Suprapubic skin (tissue), 4 donors: Measurements from ENCODE around the gene FIP1L1. TPM values are rescaled to one million over a fixed set of nuclear protein-coding genes. Genes with fewer than 3 reads are reported as not detected.

ENCODE experiments used
- DNase-seq, 2 donors: peaks; one replicate each; pipeline ENCODE4 v3.0.0-alpha.2; 2019; ENCODE audit warnings: low spot score in 2 of 2
- H3K27ac ChIP-seq: fragments of 200-600 bp; sonication (generic); one replicate; pipeline ENCODE4 v1.5.1; 2019
- H3K27me3 ChIP-seq: fragments of 200-600 bp; sonication (generic); one replicate; pipeline ENCODE4 v1.5.1; 2019
- H3K36me3 ChIP-seq: fragments of 200-600 bp; sonication (generic); one replicate; pipeline ENCODE4 v1.5.1; 2019
- H3K4me1 ChIP-seq: fragments of 200-600 bp; sonication (generic); one replicate; pipeline ENCODE4 v1.5.1; 2019
- H3K4me3 ChIP-seq: fragments of 200-600 bp; sonication (generic); one replicate; pipeline ENCODE4 v1.5.1; 2019; ENCODE audit warnings: mild to moderate bottlenecking
- H3K9me3 ChIP-seq: fragments of 200-600 bp; sonication (generic); one replicate; pipeline ENCODE4 v1.5.1; 2019
- CTCF ChIP-seq, 2 donors: fragments of 200-600 bp in 1 of 2; fragments of 450-650 bp in 1 of 2; sonication (generic) in 1 of 2; IDR thresholded peaks; one replicate each; pipeline ENCODE4 v1.5.1; 2016 to 2019; ENCODE audit warnings: antibody characterized with exemption in 2 of 2, mild to moderate bottlenecking in 1 of 2, moderate library complexity in 1 of 2
- EP300 ChIP-seq: sonication (generic); formaldehyde crosslinking; IDR thresholded peaks from one replicate; pipeline ENCODE4 v1.6.1; 2017; ENCODE audit warnings: antibody characterized with exemption
- POLR2A ChIP-seq, 2 donors: fragments of 450-650 bp; IDR thresholded peaks; one replicate each; pipeline ENCODE4 v1.6.1; 2017; ENCODE audit warnings: antibody characterized with exemption in 2 of 2, mild to moderate bottlenecking in 2 of 2, moderate library complexity in 2 of 2
- POLR2AphosphoS5 ChIP-seq, 3 donors: sonication (generic); formaldehyde crosslinking; IDR thresholded peaks; one replicate each; pipeline ENCODE4 v1.6.1; 2017; ENCODE audit warnings: antibody characterized with exemption in 3 of 3
- WGBS: methylation state at CpG from one replicate; pipeline ENCODE4 v1.1.5; 2018; 5-methylcytosine and 5-hydroxymethylcytosine counted together
- total RNA-seq, 4 donors: library from RNA; depleted of rRNA; stranded (reverse); fragments of >200 nt; gene quantifications; one replicate each; pipeline ENCODE4 v1.1.0, GENCODE V29; 2016

The FIP1L1 gene
- total RNA-seq, 4 donors from 2014 or later, result 33.8 to 57.5 (median 46.6) TPM

DNA sequence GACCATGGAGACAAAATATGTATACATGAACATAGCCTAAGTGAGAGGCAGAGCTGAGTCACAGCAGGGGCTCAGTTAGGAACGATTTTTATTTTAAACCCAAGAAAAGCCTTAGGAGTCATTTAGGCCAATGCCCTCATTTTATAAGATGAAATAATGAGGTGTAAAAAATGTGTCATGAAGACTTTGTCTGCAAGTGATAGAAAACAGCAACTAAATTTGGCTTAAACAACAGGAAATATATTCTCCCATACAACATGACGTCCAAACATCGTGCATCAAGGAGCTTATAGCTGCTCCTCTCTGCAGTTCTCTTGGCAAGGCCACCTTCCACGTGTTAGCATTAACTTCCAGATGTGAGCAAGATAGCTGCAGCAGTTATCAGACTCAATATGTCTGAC, 28.4 kb upstream of the FIP1L1 start:
- H3K9me3 ChIP-seq, result no peaks in the 10 kb centered on the region
- no peaks in the 10 kb centered on the region for H3K27me3 ChIP-seq
- H3K4me1 ChIP-seq, result peaks cover 19% of the 10 kb centered on the region
- 76% methylated on average over 4 of the region's 4 CpGs for WGBS
- DNase-seq, result no peak
- no peak overlapping the region for H3K4me3 ChIP-seq
- H3K27ac ChIP-seq, result no peak overlapping the region
- H3K36me3 ChIP-seq, result peaks cover 20% of the 10 kb centered on the region
- TF ChIP-seq CTCF (IDR thresholded peaks at IDR 0.05) (no peak), POLR2A (IDR thresholded peaks at IDR 0.05) (no peak), POLR2AphosphoS5 (IDR thresholded peaks at IDR 0.05) (no peak)

DNA sequence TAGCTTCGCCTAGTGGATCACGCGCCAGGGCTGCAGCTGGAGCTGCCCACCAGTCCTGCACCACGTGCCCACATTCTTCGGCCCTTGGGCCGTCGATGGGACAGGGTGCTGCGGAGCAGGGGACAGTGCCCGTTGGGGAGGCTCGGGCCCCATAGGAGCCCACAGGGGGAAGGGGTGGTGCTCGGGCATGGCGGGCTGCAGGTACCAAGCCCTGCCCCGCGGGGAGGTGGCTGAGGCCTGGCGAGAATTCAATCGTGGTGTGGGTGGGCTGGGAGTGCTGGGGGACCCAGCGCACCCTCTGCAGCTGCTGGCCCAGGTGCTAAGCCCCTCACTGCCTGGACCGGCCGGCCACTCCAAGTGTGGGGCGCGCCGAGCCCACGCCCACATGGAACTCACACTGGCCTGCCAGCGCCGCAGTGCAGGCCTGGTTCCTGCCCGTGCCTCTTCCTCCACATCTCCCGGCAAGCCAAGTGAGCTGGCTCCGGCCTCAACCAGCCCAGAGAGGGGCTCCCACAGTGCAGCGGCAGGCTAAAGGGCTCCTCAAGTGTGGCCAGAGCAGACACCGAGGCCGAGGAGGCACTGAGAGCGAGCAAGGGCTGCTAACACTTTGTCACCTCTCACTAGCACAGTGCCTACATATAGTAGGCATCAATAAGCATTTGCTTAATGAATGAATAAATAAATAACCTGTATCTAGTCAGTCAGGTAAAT, 23.3 kb upstream of the FIP1L1 start:
- Histone ChIP-seq H3K27ac (no peak overlapping the region), H3K4me1 (no peaks in the 10 kb centered on the region), H3K4me3 (no peak overlapping the region), H3K9me3 (no peaks in the 10 kb centered on the region), H3K27me3 (no peaks in the 10 kb centered on the region), H3K36me3 (peaks cover 20% of the 10 kb centered on the region)
- no peak for DNase-seq
- TF ChIP-seq EP300 (no peak), POLR2A (IDR thresholded peaks at IDR 0.05) (no peak), POLR2AphosphoS5 (IDR thresholded peaks at IDR 0.05) (no peak), CTCF (IDR thresholded peaks at IDR 0.05) (no peak)
- WGBS, result 95% methylated on average over 13 of the region's 32 CpGs

- no peak overlapping the region for H3K4me3 ChIP-seq
- no peaks in the 10 kb centered on the region for H3K9me3 ChIP-seq
- peaks cover 7% of the 10 kb centered on the region for H3K4me1 ChIP-seq
- H3K27me3 ChIP-seq, result no peaks in the 10 kb centered on the region
- H3K27ac ChIP-seq, result no peak overlapping the region
- no peak for DNase-seq
- H3K36me3 ChIP-seq, result peaks cover 17% of the 10 kb centered on the region
- TF ChIP-seq POLR2AphosphoS5 (IDR thresholded peaks at IDR 0.05) (no peak), EP300 (no peak), CTCF (IDR thresholded peaks at IDR 0.05) (no peak), POLR2A (IDR thresholded peaks at IDR 0.05) (no peak)
These were observed 21.4 kb upstream of the FIP1L1 start for GRCh38 chr4:53355930-53356521.

DNA sequence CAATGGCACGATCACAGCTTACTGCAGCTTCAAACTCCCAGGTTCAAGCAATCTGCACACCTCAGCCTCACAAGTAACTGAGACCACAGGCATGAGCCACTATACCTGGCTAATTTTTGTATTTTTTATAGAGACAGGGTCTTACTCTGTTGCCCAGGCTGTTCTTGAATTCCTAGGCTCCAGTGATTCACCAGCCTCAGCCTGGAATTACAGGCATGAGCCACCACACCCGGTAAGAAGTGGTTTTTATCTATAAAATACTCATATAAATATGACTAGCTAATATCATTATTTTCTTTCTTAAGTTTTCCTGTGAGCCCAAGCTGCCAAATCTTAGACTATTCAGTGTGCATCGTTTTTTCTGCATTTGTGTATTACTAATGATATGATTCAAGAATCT, 16.0 kb upstream of the FIP1L1 start:
- TF ChIP-seq CTCF (IDR thresholded peaks at IDR 0.05) (no peak), EP300 (no peak), POLR2A (IDR thresholded peaks at IDR 0.05) (no peak), POLR2AphosphoS5 (IDR thresholded peaks at IDR 0.05) (no peak)

GRCh38 chr4:53362093-53362492, 15.3 kb upstream of the FIP1L1 start:
- Histone ChIP-seq H3K27ac (no peak overlapping the region), H3K27me3 (no peaks in the 10 kb centered on the region), H3K4me1 (peaks cover 55% of the 10 kb centered on the region), H3K4me3 (no peak overlapping the region), H3K36me3 (no peaks in the 10 kb centered on the region), H3K9me3 (no peaks in the 10 kb centered on the region)
- no peak for DNase-seq
- 83% methylated on average over 1 of the region's 1 CpG for WGBS
- TF ChIP-seq EP300 (no peak), CTCF (IDR thresholded peaks at IDR 0.05) (no peak), POLR2A (IDR thresholded peaks at IDR 0.05) (no peak)

More for the DNA sequence above, 16.0 kb upstream of the FIP1L1 start:
- peaks cover 53% of the 10 kb centered on the region for H3K4me1 ChIP-seq
- H3K36me3 ChIP-seq, result no peaks in the 10 kb centered on the region
- H3K4me3 ChIP-seq, result no peak overlapping the region
- H3K9me3 ChIP-seq, result no peaks in the 10 kb centered on the region
- no peaks in the 10 kb centered on the region for H3K27me3 ChIP-seq
- 72% methylated on average over 3 of the region's 3 CpGs for WGBS
- no peak overlapping the region for H3K27ac ChIP-seq
- DNase-seq, result no peak
